ENCODE data around the gene PDLIM3.

PDLIM3 gene

DNA sequence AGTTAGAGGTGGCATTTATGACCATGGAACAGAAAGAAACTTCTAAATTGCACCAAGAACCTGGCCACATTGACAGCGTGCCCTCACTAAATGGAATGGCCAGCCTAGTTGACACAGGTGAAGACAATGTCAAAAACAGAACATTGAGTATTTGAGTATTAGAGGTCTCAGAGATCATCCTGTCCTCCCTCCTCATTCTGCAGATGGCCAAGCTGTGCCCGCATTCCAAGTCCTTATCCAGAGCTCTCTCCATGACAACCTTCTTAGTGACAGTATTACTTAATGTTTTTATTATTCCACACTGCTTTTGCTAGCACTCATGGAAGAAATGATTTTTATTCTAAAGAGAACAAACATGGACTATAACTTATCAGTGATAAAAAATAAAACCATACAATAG lies 53.9 kb downstream of the PDLIM3 start:
- no peak for TF ChIP-seq NFIC (IDR thresholded peaks at IDR 0.05)
- no peak for TF ChIP-seq TCF12 (IDR thresholded peaks at IDR 0.05; ENCODE audit: low read depth)
- TF ChIP-seq CEBPB (IDR thresholded peaks at IDR 0.05) = no peak
- TF ChIP-seq ZBTB7A (IDR thresholded peaks at IDR 0.05; ENCODE audit: low read depth) = no peak
- no peak for TF ChIP-seq TEAD4 (IDR thresholded peaks at IDR 0.05)
- no peak for TF ChIP-seq CREB1 (IDR thresholded peaks at IDR 0.05; ENCODE audit: low read depth)
- TF ChIP-seq, protein P1, sequence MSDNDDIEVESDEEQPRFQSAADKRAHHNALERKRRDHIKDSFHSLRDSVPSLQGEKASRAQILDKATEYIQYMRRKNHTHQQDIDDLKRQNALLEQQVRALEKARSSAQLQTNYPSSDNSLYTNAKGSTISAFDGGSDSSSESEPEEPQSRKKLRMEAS (IDR thresholded peaks at IDR 0.05) = no peak
- TF ChIP-seq, protein P2, sequence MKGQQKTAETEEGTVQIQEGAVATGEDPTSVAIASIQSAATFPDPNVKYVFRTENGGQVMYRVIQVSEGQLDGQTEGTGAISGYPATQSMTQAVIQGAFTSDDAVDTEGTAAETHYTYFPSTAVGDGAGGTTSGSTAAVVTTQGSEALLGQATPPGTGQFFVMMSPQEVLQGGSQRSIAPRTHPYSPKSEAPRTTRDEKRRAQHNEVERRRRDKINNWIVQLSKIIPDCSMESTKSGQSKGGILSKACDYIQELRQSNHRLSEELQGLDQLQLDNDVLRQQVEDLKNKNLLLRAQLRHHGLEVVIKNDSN (IDR thresholded peaks at IDR 0.05) = no peak
- TF ChIP-seq, protein P3, sequence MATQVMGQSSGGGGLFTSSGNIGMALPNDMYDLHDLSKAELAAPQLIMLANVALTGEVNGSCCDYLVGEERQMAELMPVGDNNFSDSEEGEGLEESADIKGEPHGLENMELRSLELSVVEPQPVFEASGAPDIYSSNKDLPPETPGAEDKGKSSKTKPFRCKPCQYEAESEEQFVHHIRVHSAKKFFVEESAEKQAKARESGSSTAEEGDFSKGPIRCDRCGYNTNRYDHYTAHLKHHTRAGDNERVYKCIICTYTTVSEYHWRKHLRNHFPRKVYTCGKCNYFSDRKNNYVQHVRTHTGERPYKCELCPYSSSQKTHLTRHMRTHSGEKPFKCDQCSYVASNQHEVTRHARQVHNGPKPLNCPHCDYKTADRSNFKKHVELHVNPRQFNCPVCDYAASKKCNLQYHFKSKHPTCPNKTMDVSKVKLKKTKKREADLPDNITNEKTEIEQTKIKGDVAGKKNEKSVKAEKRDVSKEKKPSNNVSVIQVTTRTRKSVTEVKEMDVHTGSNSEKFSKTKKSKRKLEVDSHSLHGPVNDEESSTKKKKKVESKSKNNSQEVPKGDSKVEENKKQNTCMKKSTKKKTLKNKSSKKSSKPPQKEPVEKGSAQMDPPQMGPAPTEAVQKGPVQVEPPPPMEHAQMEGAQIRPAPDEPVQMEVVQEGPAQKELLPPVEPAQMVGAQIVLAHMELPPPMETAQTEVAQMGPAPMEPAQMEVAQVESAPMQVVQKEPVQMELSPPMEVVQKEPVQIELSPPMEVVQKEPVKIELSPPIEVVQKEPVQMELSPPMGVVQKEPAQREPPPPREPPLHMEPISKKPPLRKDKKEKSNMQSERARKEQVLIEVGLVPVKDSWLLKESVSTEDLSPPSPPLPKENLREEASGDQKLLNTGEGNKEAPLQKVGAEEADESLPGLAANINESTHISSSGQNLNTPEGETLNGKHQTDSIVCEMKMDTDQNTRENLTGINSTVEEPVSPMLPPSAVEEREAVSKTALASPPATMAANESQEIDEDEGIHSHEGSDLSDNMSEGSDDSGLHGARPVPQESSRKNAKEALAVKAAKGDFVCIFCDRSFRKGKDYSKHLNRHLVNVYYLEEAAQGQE (IDR thresholded peaks at IDR 0.05; ENCODE audit: low read depth) = no peak

DNA sequence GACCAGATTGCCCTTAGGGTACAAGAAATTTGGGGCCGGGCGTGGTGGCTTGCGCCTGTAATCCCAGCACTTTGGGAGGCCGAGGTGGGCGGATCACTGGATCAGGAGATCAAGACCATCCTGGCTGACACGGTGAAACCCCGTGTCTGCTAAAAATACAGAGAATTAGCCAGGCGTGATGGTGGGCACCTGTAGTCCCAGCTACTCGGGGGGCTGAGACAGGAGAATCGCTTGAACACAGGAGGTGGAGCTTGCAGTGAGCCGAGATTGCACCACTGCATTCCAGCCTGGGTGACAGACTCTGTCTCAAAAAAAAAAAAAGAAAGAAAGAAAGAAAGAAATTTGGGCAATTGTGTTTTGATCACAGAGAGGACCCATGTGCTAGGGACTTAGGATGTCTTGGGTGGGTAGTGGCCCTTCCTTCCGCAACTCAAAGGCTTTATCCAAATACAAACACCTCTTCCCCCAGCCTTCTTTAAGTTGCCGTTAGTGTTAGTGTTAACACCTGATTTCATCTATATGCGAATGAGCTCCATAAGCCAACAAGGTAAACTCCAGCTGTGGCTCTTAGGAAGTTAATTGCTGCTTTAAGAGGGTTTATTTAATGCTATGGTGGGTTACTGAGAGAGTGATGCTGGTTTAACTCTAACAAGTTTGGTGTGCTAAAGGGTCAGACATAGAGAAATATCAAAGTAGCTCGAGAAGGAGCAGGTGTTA lies 55.1 kb downstream of the PDLIM3 start:
- no peak for TF ChIP-seq EP300 (IDR thresholded peaks at IDR 0.05; ENCODE audit: borderline replicate concordance)

DNA sequence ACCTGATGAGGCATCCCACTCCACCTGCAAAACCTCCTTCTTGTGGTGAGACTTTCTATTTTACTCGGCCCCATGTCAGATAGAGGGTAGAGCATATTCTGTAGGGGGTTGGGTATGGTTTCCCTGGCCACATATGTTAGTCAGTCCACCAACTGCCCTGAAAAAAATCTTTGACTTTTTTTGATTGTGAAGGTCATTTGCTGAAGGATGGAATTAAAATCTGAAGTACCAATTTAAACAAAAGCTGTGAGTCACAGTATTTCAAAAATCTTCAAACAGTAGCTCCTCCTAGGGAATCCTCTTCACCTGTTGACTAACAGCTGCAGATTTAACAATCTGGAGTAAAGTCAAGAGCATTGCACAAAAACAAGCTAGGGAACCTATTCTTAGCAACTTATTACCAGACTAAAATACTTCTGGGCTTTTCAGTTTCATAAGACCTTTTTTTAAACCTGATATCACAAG lies 55.8 kb downstream of the PDLIM3 start:
- TF ChIP-seq, protein P2 (IDR thresholded peaks at IDR 0.05) = no peak
- no peak for TF ChIP-seq EGR1 (IDR thresholded peaks at IDR 0.05)
- no peak for TF ChIP-seq EP300 (IDR thresholded peaks at IDR 0.05; ENCODE audit: borderline replicate concordance)
- TF ChIP-seq RAD21 (IDR thresholded peaks at IDR 0.05; ENCODE audit: low read depth) = no peak
- no peak for TF ChIP-seq NFIC (IDR thresholded peaks at IDR 0.05)
- no peak for TF ChIP-seq CREB1 (IDR thresholded peaks at IDR 0.05; ENCODE audit: low read depth)
- TF ChIP-seq, protein P1 (IDR thresholded peaks at IDR 0.05) = no peak
- no peak for TF ChIP-seq FOXM1 (IDR thresholded peaks at IDR 0.05; ENCODE audit: borderline replicate concordance, low read depth)
- TF ChIP-seq CEBPB (IDR thresholded peaks at IDR 0.05) = no peak
- TF ChIP-seq YY1 (IDR thresholded peaks at IDR 0.05; ENCODE audit: low read depth) = no peak
- TF ChIP-seq ZBTB7A (IDR thresholded peaks at IDR 0.05; ENCODE audit: low read depth) = no peak
- TF ChIP-seq TCF12 (IDR thresholded peaks at IDR 0.05; ENCODE audit: low read depth) = no peak
- no peak for TF ChIP-seq TAF1 (IDR thresholded peaks at IDR 0.05; ENCODE audit: low read depth)
- TF ChIP-seq TEAD4 (IDR thresholded peaks at IDR 0.05) = no peak
- TF ChIP-seq, protein P3 (IDR thresholded peaks at IDR 0.05; ENCODE audit: low read depth) = no peak

DNA sequence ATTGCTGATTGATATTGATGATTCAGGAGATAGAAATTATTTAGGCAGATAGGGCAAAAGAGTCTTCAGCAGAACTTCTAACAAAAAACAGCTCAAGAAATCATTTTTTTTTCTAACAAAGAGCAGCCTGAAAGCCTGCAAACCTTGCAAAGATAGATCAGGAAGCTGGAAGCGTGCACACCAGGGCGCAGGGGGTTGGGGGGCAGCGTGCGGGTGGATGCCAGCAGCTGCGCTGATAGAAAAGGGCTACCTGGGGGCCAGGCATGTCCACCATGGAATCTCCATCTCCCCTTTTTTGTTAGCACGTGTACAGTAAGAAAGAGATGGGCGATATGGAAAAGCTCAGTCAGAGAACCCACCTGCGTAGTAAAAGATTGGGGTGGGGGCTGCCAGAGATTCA lies 62.1 kb downstream of the PDLIM3 start:
- TF ChIP-seq EGR1 (IDR thresholded peaks at IDR 0.05) (no peak), TAF1 (IDR thresholded peaks at IDR 0.05; ENCODE audit: low read depth) (no peak), CREB1 (IDR thresholded peaks at IDR 0.05; ENCODE audit: low read depth) (no peak), NFIC (IDR thresholded peaks at IDR 0.05) (no peak)

DNA sequence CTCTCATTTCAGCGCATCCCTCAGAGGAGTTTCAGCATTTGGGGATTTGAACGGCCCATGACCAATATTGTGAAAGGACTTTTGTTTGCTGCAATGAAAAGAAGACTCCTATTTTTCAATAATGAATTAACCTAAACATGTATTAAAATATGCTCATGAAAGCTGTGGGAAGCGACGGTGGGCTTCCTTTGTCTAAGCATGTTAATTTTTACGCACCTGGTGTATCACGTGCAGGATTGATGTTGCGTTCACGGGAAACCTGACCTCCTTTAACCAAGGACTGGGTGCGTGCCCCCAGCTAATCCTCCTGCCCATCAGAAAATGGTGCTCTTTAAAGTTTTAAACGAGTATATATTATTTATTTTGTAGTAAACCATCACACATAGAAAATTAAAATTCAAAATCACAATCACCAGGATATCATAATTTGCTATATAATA lies 63.2 kb downstream of the PDLIM3 start:
- TF ChIP-seq TEAD4 (IDR thresholded peaks at IDR 0.05) = no peak
- TF ChIP-seq CREB1 (IDR thresholded peaks at IDR 0.05; ENCODE audit: low read depth) = no peak
- TF ChIP-seq CEBPB (IDR thresholded peaks at IDR 0.05) = no peak
- no peak for TF ChIP-seq NFIC (IDR thresholded peaks at IDR 0.05)
- no peak for TF ChIP-seq TAF1 (IDR thresholded peaks at IDR 0.05; ENCODE audit: low read depth)
- TF ChIP-seq, protein P1 (IDR thresholded peaks at IDR 0.05) = no peak
- TF ChIP-seq YY1 (IDR thresholded peaks at IDR 0.05; ENCODE audit: low read depth) = no peak
- TF ChIP-seq EP300 (IDR thresholded peaks at IDR 0.05; ENCODE audit: borderline replicate concordance) = no peak
- no peak for TF ChIP-seq ZBTB7A (IDR thresholded peaks at IDR 0.05; ENCODE audit: low read depth)
- TF ChIP-seq EGR1 (IDR thresholded peaks at IDR 0.05) = no peak
